KOPT-K1 (cell line): Measurements from ENCODE around the gene HNF1B.

Experiments
- H3K27ac ChIP-seq: fragments of 200-600 bp; sonication (generic); 2 replicates; pipeline ENCODE4 v1.5.1; 2016; ENCODE audit warnings: antibody characterized with exemption, mild to moderate bottlenecking, low read depth, low read length; ENCODE audit not compliant: poor library complexity, severe bottlenecking
- H3K36me3 ChIP-seq: fragments of 200-600 bp; sonication (generic); 2 replicates; pipeline ENCODE4 v1.5.1; 2017; ENCODE audit warnings: antibody characterized with exemption, mild to moderate bottlenecking, low read length, moderate library complexity; ENCODE audit not compliant: insufficient read depth
- H3K9me3 ChIP-seq: fragments of 200-600 bp; sonication (generic); 2 replicates; pipeline ENCODE4 v1.5.1; 2017; ENCODE audit warnings: antibody characterized with exemption, low read length, mild to moderate bottlenecking; ENCODE audit not compliant: insufficient read depth, poor library complexity, severe bottlenecking

HNF1B gene

DNA sequence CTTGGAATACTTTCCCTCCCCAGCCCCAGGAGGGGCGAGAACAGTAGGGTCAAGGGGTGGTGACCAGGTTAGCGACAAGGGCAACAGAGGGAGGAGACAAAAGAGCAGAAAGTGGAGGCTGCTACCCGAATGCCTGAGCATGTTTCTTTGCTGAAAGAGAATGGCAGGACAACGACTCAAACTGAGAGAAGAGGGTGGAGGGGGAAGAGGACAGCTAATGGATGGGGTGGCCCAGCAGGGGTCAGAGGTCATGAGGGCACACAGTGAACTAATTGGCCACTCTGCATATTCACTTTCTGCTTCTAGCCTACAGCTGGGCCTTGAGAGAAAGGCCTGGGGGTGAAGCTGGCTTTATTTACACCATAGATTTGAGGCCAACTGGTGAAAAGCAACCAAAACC, 82.5 kb downstream of the HNF1B start:
- H3K9me3 ChIP-seq, result no peaks in the 10 kb centered on the region
- no peaks in the 10 kb centered on the region for H3K36me3 ChIP-seq

DNA sequence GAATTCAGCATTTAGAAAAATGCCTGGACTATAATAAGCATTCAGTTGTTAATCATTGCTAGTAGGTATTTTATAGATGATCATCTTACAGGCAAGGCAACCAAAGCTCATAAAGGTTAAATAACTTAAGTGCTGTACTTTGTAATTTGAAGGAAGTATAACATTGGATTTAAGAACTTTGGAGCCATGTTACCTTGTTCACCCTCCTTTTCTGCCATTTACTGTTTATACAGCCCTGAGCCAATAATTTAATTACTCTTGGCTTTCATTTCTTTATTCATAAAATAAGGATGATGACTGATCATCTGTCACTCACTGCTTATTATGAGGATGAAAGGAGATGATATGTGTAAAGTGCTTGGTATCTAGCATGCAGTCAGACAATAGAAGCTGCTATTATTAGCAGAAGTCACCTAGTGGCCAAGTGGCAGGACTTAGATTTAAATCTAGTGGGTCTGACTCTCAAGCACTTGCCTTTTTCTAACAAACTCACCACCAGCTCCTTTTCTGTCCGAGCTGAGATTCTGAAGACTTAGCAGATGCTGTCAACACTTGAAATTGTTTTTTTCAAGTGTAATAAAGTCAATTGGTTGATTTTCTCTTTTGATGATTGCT, 83.4 kb downstream of the HNF1B start:
- Histone ChIP-seq H3K9me3 (no peaks in the 10 kb centered on the region), H3K36me3 (no peaks in the 10 kb centered on the region), H3K27ac (no peak overlapping the region)

More for the DNA sequence above, 82.5 kb downstream of the HNF1B start:
- no peak overlapping the region for H3K27ac ChIP-seq

DNA sequence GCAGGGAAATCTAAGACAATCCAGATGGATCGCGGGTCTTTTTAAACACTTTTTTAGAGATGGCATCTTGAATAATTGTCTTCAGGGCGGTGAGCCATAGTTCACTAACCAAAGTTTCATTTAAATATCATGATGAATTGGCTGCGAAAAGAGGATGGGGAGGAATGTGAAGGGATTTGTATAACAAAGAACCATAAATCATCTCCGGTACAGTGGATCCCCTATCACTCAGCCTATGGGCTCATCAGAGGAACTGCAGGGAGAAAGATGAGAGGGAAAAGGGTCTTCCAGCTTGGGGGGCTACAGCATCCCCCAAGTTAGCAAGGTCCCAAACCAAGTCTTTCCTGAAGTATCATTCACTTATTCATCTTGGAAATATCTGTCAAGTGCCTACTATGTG, 84.9 kb downstream of the HNF1B start:
- H3K27ac ChIP-seq, result no peak overlapping the region
- no peaks in the 10 kb centered on the region for H3K9me3 ChIP-seq
- no peaks in the 10 kb centered on the region for H3K36me3 ChIP-seq

DNA sequence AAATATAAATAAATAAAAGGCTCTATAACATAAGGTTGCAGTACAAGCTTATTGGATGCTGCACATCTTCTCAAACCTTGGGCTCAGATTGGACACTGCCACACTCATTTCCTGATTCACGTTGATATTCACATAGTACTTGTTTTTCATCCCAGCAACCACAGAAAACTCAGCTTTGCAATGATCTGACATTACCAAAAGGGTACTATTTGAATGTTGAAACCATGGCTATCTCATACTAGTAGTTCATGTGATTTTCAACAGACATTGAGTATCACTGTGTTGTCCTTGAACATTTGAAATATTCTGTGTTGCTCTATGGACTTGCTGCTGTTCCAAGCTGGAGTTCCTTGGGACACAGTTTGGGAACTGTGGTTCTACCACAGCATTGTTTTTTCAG, 87.7 kb downstream of the HNF1B start:
- no peaks in the 10 kb centered on the region for H3K36me3 ChIP-seq
- no peak overlapping the region for H3K27ac ChIP-seq
- H3K9me3 ChIP-seq, result no peaks in the 10 kb centered on the region

DNA sequence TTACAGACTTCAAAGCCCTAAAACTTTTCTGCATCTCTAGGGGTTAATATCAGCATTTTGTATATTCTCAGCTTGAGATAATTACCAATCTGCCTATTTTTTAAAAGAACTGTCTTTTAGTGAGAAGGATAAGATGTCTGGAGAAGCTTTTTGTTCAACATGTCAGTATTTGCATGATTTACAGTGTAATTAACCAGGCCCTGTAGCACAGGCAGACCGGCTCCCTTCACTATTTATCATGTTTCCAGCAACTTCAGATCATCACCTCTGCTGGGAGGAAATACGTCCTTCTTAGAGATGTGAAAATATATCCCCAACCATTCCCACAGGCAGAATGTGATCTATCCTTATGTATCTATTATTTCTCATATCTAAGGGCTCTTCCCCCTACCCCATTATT, 93.0 kb downstream of the HNF1B start:
- no peaks in the 10 kb centered on the region for H3K9me3 ChIP-seq
- H3K36me3 ChIP-seq, result no peaks in the 10 kb centered on the region
- H3K27ac ChIP-seq, result no peak overlapping the region

DNA sequence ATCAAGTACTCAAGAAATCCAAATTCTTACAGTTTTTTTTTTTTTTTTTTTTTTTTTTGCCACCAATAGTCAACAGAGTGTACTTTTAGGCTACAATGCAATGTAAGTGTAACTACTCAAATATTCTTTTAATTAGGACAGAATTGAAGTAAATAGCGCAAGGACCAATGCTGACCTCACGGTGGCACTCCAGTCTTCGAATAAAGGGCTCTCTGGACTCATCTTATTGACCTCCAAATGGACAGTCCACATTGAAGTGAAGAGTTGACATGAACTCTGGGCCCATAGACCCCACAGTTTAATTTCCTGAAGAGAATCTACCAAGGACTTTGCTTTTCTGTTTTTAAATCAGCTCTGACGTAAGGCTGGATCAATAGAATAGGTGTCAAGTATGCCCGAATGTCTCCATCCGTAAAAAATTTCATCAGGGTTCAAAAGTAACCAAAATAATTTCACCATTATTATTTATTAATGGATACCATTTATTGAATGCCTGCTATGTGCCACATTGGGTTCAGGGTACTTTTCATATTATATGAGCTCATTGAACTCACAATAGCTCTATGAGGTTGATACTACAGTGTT, 94.3 kb downstream of the HNF1B start:
- H3K36me3 ChIP-seq, result no peaks in the 10 kb centered on the region
- no peaks in the 10 kb centered on the region for H3K9me3 ChIP-seq
- H3K27ac ChIP-seq, result no peak overlapping the region

DNA sequence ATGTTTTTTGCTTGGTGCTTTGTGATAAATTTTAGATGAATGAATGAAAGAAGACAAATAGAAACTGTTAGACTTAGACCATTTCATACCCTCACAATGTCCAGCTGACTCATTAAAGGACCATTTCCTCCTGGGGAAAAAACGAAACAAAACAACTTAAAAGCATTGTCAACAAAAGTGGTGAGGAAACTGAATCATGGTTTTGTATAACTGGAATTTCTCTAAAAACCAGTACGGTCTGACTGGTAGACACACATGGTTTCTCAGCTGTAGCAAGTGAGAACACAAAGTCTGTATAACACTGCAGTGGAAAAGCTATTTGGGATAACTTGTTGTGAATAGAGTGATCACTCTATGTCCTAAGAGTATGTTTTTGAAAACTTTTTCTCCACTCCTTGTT, 96.3 kb downstream of the HNF1B start:
- Histone ChIP-seq H3K36me3 (no peaks in the 10 kb centered on the region), H3K9me3 (no peaks in the 10 kb centered on the region), H3K27ac (no peak overlapping the region)

DNA sequence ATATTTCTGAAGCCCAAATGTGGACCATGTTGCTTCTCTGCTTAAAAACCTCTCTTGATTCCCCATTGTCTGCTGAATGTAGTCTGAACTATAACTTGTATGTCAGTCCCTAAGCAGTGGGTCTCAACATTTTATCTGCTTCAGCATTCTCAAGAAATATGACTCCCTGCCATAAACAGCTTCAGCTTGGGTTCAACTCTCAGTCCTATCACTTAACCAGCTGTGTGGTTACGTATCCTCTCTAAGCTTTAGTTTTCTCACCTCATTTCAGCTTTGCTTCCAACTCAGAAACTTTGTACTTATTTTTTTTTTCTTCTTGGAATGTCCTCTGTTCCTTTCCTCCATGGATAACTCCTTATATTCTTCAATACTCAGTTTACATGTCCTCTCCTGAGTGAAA, 97.0 kb downstream of the HNF1B start:
- Histone ChIP-seq H3K9me3 (no peaks in the 10 kb centered on the region), H3K27ac (no peak overlapping the region), H3K36me3 (no peaks in the 10 kb centered on the region)

DNA sequence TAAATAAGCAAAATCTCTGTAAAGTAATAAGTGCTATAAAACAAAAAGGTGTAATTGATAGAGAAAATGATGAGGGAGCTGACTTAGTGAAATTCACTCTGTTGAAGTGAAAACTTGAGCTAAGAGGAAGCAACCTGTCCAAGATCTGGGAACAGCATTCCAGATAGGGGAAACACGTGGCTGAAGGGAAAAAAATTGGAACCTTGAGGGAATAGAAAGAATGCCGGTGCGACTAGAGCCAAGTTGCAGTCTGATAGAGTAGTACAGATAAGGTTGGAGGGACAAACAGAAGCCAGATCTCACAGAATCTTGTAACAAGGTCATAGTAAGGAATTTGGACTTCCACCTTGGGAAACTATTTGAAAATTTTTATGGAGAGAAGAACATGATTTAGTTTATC, 101.0 kb downstream of the HNF1B start:
- H3K9me3 ChIP-seq, result no peaks in the 10 kb centered on the region
- no peak overlapping the region for H3K27ac ChIP-seq
- peaks cover 21% of the 10 kb centered on the region for H3K36me3 ChIP-seq

DNA sequence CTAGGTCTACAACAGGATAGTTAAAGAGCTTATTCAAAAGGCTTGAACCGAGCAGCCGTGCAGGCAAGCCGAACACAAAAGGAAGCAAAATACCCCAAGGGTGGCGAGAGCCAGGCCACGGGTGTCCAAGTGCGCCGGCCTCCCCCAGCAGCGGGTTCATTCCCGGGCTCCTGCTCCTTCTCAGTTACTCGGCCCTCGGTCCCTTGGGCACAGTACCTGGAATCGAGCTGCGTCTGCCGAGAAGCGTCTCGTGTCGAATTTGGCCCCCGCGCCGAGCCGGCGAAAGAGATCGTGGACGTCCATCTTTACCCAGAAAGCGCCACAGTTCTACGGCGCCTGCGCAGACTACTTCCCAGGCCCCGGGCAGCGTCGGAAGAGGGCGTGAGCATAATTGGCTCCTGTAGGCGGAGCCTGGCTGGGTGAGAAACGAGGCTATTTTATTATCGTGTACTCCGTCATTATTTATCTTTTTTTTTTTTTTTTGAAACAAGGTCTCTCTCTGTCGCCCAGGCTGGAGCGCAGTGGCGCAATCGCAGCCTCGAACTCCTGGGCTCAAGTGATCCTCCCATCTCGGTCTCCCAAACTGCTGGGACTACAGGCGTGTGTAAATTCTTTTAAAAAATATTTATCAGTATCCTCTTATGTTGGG, 101.6 kb downstream of the HNF1B start, which contains the start of gene DDX52:
Gene DDX52, minus strand, starts transcription at position 329 of the 649 bp plus-strand sequence. Its CDS starts 26 bp downstream, at position 303.
- H3K27ac ChIP-seq, result peak within 1 kb of the TSS; percentile 71
- H3K36me3 ChIP-seq, result peaks cover 26% of the 10 kb centered on the region
- no peaks in the 10 kb centered on the region for H3K9me3 ChIP-seq

DNA sequence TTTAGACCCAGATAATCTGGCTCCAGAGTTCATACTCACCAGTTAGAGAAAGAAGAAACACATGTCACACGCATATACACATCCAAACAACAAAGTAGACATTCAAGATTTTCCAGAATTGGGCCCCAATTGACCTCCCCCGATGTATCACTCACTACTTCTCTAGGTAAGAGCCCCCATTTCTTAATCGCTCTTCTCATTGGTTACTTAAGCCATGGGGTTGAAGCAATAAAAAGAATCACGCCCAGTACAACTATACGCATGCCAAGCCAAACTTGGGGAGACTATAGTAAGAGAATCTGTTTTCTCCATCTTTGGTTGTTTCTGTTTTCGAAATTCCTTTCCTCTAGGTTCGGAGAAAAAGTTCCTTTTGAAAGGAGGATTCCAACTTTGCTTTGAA, 102.2 kb downstream of the HNF1B start:
- peaks cover 31% of the 10 kb centered on the region for H3K36me3 ChIP-seq
- peak overlapping the region; percentile 71 for H3K27ac ChIP-seq
- no peaks in the 10 kb centered on the region for H3K9me3 ChIP-seq

DNA sequence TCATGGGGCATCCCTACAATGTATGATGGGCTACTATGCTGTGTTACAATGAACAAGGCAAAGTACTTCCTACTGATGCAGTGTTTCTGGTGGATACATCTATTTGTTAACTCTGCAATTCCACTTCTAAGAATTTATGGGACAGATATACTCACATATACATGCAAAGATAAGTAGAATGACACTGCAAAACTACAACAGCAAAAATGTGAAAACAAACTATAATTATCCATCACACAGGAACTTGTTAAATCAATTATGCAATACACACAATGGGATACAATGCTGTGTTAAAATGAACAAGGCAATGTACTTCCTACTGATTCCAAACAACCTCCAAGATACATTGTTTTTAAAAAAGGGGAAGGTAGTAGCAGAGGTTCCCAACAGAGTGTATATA, 104.8 kb downstream of the HNF1B start:
- no peaks in the 10 kb centered on the region for H3K9me3 ChIP-seq
- peaks cover 58% of the 10 kb centered on the region for H3K36me3 ChIP-seq
- H3K27ac ChIP-seq, result no peak overlapping the region

DNA sequence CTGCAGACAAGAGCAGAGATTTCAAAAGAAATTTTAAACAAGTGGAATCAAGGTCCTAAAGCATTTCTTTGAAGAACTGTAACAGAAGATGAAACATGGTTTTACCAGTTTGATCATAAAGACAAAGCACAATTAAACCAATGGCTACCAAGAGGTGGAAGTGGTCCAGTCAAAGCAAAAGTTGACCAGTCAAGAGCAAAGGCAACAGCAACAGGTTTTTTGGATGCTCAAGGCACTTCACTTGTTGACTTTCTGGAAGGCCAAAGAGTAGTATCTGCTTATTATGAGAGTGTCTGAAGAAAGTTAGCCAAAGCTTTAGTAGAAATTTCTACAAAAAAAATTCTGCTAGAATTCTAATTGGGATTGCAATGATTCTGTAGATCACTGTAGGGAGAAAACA, 106.9 kb downstream of the HNF1B start:
- H3K36me3 ChIP-seq, result peaks cover 74% of the 10 kb centered on the region
- no peak overlapping the region for H3K27ac ChIP-seq
- no peaks in the 10 kb centered on the region for H3K9me3 ChIP-seq
